Stimulated activated CD8-positive, alpha-beta memory T cell treated with anti-CD3 and anti-CD28 coated beads, Interleukin-7, amount 100 ng/mL, for 48 hours (primary cell): ENCODE data around the gene LAMA3.

Experiments used
- DNase-seq, 2 donors: peaks; one replicate each; pipeline ENCODE4 v3.0.0-alpha.2; 2020; ENCODE audit warnings: low read depth in 1 of 2; ENCODE audit errors: extremely low read depth in 1 of 2

The LAMA3 gene

GRCh38 chr18:23951206-23951605, 262.0 kb downstream of the LAMA3 start:
- DNase-seq: no peak

GRCh38 chr18:23953984-23954383, 264.7 kb downstream of the LAMA3 start:
- no peak for DNase-seq

- DNase-seq: no peak
These were observed 267.2 kb downstream of the LAMA3 start for GRCh38 chr18:23956483-23956882.

- DNase-seq: no peak
These were observed 268.8 kb downstream of the LAMA3 start for GRCh38 chr18:23958036-23958435.

- DNase-seq: no peak
These were observed 274.4 kb downstream of the LAMA3 start for GRCh38 chr18:23963443-23964165.

GRCh38 chr18:23964282-23965238, 275.3 kb downstream of the LAMA3 start:
- peak in 1 of 2 donors; percentile 32 for DNase-seq

GRCh38 chr18:23966909-23967308, 277.7 kb downstream of the LAMA3 start:
- no peak for DNase-seq

GRCh38 chr18:23967321-23968089, 278.3 kb downstream of the LAMA3 start:
- no peak for DNase-seq

- no peak for DNase-seq
These were observed 279.7 kb downstream of the LAMA3 start for GRCh38 chr18:23968638-23969604.

GRCh38 chr18:23969664-23970063, 280.4 kb downstream of the LAMA3 start:
- no peak for DNase-seq

- DNase-seq: no peak
These were observed 281.2 kb downstream of the LAMA3 start for GRCh38 chr18:23970161-23971096.

- no peak for DNase-seq
These were observed 281.8 kb downstream of the LAMA3 start for GRCh38 chr18:23971097-23971440.

- no peak for DNase-seq
These were observed 282.5 kb downstream of the LAMA3 start for GRCh38 chr18:23971666-23972230.

GRCh38 chr18:23972453-23972852, 283.2 kb downstream of the LAMA3 start:
- DNase-seq: no peak

- no peak for DNase-seq
These were observed 287.9 kb downstream of the LAMA3 start for GRCh38 chr18:23977103-23977502.

GRCh38 chr18:23977719-23978483, 288.6 kb downstream of the LAMA3 start:
- no peak for DNase-seq

- no peak for DNase-seq
These were observed 292.2 kb downstream of the LAMA3 start for GRCh38 chr18:23981369-23981980.
